GM18868 (cell line): ENCODE measurements around the gene FAM53B.

Experiments used
- ATAC-seq: cut with Tn5 transposase; IDR thresholded peaks from one replicate; pipeline ENCODE4 v1.9.1; 2021; ENCODE audit warnings: mild to moderate bottlenecking, moderate library complexity; ENCODE audit not compliant: unreplicated experiment

The FAM53B gene

DNA sequence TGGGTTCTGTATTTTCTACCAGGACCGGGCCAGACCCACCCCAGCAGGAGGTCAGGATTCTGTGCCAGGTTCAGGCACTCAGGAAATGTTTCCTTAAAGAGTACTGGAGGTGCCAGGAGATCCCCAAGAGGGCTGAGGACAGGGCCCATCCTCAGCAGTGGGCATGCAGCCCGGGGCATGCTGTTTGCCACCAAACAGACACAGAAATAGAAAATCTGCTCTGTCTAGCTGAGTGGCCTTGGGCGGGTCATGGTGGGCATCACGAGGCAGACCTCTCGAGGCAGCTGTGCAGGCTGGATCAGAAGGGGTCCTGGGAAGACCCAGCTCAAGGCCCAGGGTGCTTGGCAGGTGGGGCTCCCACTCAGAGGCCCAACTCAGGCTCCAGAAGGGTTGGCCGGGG, 105.0 kb downstream of the FAM53B start:
- ATAC-seq: no peak

DNA sequence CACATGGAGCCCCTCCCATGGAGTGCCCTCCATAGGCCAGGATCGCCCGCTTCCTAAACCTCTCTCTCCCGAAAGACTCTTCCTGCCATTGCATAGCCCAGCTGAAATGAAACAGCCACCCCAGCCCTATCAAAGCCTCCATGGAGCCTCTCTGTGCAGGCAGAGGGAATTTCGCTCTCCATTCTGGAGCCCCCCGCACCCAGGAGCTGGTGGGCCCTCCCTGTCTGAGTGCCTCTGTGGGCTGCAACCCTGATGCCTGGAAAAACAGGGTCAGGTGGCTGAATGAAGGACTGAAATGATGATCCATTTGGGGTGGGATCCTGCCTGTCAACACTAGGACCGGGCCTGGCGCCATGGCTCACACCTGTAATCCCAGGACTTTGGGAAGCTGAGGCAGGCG, 106.4 kb downstream of the FAM53B start:
- ATAC-seq: no peak

DNA sequence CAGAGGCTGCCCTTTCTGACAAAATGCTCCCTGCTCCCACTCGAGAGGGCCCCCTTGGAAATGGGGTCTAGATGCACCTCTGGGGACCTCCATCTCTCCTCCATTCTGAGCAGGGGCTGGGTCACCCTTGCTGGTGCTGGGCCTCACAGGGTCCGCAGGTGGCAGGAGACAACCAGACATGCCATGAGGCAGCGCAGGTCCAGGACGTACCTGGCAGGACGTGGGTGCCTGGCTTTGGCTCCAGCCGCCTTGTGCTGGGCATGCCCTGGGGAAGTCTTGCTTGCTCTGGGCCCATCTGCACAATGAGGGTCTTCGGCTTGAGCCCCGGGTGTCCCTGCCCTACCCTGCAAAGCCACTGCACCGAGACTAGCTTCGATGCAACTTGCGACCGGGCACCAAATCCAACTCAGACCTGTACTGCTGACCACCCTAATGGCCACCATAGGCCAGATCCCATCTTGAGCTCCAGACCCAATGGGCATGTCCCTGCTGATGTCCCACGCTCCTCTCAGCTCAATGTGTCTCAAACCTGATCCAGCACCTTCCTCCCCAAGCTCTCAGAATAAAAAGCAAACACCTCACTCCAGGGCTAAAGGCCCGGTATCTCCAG, 107.0 kb downstream of the FAM53B start:
- ATAC-seq: no peak

DNA sequence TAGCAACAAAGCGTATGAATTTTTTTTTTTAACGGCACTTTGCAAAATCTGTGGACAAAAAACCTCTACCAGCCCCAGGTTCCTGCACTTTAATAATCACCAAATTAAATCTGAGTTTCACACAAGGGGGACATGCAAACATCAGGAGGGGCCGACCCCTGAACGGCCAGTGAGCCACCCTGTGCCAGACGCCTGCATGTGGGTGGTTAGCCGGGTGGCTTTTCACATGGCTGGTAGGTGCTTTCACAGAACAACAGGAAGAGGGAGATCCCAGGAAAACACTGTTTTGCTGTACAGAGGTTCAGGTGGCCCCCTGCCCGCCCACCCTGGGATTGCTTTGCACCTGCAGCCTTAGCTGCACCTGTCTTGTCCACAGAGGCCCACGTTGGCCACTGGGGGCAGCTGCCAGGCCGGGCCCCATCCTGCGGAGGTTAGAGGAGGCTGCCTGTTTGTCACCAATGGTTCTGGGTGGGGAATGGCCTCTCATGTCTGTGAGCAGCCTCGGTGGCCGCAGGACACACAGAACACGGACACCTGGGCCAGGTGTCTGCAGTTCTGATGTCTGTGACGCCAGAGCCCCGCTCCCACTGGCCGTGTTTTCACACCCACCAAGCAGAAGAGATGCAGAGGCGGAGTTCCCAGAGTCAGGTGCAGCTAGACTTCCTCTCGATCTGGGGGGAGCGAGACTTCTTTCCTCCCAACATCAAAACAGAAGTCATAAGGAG, 107.7 kb downstream of the FAM53B start:
- no peak for ATAC-seq

DNA sequence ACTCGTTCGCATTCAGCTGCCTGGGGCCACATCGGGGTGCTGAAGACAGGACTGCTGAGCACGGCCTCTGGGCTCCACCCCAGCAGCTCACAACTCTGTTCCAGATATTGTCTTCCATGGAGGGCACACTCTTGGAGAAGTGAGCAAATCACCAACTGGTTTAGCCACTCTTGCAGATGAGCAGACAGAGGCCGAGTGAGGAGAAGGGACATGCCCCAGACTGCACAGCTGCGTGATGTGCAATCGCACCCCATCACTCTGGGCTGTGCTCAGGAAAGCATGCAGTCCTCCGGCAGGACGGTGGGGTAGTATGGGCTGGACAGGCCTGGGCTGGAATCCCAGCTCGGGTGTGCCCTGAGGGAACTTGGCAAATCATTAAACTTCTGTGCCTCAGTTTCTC, 111.6 kb downstream of the FAM53B start:
- ATAC-seq: no peak

DNA sequence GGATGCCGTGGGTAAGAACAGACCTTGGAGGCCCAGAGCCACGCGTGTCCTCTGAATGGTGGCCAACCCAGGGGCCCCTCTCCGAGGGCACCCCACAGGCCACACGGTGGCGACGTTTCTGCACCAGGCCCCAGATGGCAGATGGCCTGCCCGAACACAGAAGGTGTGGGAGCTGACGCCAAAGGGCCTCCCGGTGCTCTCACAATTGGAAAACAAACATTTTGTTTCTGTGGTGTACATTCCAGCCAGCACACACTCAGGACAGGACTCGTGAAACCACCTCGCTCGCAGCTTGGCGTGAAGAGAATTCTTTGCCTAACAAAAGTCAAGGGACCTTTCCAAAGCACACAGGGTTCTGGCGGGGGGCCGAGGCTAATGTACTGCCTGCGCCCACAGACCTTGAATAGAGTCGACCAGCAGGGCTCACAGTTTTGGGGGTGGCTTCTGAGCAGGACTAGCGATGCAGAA, 112.1 kb downstream of the FAM53B start:
- ATAC-seq: no peak

DNA sequence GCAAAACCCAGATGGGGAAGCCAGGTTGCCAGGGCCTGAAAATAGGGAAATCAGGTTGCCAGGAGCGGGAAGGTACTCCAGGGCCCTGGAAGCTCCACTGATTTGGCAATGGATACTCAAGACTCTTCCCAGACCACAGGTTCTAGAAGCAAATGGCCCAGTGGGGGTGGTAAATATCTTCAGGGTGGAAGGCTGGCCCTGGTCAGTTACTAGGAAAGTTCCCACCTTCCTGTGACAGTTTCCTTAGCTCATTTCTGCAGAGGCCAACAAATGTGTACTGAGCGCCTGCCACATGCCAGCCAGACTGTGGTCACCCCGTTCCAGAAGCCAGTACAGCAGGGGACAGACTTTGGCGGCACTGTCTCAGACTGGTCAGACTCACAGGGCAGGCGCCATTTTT, 113.6 kb downstream of the FAM53B start:
- ATAC-seq: no peak

DNA sequence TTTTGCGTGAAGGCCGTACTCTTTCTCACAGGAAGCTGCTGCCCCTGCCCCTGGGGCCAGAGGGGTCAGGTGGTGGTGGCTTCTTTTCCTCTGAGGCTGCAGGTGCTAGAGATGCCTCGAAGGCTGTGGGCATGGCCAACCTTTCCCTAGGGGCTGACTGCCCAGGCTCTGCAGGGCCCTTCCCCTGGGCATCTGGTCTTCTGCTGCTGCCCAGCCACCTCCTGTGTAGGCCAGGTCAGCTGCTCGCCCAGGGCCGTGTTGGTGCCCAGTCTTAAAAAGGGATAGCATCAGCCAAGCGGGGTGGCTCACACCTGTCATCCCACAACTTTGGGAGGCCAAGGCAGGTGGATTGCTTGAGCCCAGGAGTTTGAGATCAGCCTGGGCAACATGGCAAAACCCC, 114.3 kb downstream of the FAM53B start:
- no peak for ATAC-seq

DNA sequence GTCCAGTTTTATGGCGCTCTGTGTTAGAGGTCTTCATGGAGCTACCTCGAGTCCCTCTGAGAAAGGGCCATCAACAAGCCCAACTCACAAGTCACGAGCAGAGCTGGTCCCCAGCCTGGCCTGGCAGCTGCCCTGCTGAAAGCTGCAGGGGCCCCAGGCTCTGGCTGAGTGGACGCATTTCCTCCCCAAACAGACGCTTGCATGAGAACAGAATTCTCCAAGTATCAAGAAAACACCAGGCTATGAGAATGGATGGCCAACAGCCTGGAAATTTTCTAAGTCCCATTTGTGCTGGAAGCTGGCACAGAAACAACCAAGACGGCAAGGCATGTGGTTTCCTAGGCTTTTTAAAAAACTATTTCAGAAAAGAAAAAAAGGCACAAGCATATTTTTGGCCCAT, 114.8 kb downstream of the FAM53B start:
- no peak for ATAC-seq

DNA sequence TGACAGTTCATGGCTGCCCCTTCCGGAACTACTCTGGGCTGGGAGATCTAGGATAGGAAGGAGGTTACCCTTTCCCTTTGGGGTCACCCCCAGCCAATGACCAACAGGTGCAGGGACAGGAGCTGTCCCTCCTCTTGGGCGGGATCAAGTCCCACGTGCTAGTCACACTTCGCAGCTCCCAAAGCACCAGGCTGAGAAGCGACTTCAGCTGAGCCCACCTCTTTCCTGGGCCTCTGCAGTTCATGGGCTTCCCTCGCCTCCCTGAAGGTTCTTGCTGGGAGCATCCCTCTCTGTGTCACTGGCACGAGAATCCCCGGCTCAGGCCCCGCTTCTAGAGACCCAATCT, 115.5 kb downstream of the FAM53B start:
- ATAC-seq: no peak

DNA sequence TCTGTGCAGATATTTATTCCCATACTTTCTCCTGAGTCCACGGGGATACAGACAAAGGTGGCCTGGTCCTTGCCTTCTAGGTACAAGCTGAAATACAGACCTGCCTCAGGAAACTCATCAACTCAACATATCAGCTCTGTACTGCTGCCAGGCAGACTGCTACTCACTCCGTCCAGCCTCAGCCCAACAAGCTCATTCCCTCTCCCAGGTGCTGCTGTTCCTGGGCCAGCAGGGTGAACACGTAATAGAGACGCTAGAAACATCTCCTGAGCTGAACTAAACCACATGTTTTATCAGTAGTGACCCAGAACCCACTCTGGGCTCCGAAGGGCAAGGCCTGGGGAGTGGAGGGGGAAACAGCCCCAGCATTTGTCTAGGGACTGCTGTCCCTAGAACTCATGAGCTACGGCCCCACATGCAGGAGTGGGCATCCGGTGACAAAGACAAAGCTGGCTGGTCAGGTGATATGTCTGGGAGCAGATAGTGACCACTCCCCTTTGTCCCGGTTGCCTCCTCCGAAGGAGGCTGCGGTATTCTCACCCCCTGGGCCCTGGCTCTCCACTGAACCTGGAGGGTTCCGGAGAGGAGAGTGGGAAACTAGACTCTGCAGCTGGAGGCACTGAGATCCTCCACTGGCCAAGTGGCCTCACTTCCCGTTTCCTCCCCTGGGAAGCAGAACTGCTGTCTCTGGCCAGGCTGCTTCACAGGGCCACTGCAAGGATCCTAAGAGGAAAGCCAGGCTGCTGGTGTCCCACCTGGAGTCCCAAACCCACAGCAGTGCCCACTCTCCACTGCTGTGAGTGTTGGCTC, 116.1 kb downstream of the FAM53B start:
- ATAC-seq: no peak

DNA sequence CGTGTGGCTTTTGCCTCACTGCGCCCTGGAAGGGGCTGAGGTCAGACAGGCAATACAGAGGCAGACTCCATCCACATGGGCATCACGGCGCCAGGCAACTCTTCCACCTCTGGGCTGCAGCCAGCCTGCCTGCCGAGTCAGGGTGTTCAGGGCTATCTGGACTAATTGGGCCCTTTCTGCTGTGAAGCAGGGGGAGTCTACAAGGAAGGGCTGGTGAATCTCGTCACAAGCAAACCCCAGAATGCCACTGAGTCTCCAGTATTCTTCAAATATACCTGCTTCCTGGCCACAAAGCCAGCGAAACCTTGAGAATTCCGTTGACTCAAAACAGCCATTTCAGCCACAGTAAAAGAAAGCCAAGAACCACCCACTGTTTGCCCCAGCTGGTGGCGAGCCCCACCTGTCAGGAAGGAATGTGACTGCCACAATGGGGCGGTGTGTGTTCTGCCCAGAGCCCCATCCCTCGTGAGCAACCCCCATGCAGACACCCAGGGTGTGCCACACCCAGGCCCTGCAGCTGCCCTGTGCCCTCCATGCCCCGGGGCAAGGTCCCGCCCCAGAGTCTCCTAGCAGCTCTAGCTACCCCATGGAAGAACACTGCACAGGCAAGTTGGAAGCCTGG, 117.3 kb downstream of the FAM53B start:
- ATAC-seq: peak; percentile 70

DNA sequence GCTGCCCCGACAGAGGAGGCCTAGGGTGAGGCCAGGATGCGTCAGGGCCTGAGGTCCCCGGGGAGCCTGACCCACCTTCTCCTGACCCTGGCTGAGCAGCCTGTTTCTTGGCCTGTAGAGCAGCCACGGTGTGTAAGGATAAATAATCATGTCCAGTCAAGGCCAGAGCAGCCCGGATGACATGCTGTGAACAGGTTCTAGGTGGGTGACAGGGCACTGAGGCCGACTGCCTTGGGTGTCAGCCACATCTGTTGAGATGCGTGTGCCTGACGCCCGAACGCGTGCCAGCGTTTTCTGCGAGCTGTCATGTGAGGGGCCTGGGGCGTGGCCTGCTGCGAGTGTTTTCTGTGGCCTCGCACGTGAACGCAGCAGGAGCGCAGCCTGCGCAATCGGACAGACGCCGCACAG, 118.3 kb downstream of the FAM53B start:
- ATAC-seq: no peak

DNA sequence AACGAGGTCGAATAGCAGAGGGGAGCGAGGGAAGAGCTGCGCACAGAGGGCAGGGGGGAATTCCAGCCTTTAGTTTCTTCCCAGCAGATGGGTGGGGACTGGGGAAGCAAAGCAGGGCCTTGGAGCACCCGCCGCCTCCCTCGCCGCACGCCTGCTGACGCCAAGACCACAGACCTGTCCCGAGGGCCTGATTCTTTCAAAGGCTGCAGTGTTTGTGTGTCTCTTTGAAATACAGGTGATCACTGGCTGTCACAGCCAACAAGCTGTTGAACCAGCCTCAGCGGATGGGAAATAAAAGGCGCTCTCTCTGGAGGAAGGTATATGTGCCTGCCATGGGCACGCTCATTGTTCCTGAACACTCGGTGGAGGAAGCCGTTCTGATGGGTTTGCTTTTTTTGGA, 119.3 kb downstream of the FAM53B start:
- no peak for ATAC-seq

DNA sequence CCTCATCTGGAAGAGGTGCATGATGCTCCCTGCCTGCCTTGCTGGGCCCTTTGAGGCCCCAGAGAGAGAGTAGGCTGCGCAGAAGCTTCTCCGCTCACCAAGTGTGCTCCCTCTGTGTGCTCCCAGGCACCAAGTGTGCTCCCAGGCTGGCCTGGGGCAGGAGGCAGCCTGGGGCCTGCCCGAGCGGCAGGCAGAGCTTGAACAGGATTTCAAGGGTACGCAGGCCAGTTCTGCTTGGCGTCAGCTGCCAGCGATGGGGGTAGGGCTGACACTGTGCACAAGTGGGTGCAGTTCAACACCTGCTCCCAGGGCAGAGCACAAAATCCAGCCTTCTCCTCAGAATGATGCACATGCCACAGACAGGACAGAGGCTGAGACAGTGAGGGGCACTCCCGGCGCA, 119.7 kb downstream of the FAM53B start:
- no peak for ATAC-seq

DNA sequence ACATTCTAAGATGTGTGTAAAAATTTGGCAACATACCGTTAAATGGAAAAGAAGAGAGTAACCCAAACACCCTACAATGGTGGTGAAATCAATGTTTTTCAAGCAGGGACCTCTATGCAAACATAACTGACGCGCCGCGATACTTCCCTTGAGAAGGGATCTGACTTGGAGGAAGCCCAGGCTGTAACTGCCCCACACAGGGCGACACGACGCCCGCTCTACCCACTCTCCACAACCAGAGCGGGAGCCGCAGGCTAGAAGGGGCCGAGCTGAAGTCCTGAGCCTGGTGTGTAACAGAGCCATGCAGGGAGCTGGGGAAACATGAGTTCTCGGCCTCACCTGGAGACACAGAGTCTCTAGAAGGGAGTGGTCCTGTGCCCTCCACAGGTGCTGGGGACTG, 120.2 kb downstream of the FAM53B start:
- no peak for ATAC-seq

DNA sequence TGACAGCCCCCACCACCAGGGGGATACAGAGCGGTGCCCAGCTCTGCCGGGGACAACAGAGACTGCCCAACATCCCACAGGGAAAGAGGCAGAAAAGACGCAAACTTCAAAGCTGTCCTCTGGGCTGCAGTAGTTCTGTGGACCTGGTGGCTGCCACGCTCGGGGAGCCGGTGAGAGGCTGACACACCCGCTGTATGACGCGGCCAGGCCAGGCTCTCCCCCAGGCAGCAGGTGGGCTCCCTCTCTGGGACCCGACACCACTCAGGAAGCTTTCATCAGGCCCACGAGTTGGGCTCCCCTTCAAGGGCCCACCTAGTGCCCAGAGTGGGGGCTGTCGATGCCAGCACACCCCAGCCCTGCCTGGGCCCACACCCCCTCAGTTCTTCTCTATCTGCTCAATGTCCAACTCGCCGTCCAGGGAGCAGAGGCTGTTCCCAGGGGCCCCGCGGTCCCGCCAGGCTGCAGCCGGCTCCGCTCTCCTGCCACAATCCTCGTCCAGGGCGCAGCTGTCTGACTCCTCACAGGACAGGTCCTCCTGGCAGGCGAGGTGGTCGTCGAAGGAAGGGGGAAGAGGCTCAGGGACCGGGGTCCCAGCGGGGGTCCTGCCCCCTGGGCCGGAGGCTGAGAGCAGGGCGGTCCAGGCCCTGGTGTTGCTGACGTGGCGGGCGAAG, 121.2 kb downstream of the FAM53B start:
- ATAC-seq: no peak

DNA sequence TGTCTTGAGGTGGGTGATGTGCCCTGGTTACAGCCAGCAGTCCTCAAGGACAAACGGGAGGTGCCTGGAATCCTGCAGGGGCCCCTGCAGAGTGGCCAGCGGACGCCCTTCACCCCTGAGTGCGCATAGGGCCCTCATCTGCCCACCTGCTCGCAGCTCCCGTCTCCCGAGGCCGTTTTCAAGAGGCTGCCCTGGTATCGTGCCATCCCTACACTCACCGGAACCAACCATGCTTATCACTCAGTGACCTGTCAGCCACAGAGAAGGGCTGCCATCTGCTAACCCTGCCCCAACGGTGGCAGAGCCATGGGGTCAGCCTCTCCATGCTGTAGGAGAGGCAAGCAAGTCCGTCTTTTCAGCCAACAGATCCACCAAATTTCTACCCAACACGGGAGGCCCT, 122.0 kb downstream of the FAM53B start:
- no peak for ATAC-seq

DNA sequence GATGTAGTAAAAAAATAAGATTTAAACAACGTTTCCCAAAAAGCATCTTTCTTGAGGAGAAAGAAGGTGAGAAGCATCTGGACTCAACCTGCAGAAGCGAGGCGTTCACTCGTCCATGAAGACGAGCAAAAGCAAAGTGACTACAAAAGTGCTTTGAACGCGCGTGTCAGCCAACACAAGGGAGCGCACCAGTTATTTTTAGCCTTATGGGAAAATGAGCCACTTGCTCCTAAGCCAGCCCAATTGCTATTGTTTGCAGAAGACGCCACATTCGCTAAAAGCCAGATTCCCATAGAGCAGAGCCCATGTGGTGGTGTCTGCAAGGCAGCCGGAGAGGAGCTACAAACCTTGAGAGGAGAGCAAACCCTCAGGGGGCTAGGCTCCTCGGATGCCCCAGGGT, 122.5 kb downstream of the FAM53B start:
- no peak for ATAC-seq

DNA sequence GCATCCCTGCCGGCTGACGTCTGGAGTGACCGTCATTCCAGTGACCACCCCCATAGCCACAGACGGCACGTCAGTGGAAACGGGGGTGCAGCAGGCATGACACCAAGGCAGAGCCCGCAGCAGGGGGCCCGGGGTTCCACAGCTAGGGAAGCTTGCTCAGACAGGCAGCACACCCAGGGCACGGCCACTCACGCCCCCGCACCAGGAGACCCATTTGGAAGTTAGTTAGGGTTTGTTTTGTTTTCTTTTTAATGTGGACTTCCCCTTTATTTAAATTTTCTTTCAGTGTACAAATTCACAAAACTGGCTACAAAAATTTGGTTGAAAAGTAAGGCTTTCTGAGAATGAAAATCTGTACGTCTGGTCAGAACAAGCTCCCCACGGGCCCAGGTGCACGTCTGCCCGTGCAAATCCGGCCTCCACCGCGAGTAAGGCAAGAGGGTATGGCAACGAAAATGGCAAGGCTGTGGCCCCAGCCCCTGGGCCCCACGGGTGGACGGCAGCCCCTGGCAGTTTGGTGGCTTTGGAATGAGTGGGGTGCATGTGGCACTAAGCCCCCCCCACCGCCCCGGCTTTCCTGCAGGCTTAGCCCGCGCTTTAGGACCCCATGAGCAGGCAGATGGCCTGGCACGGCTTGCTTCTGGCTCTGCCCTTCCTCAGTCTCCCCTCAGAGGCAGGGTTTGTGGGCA, 124.2 kb downstream of the FAM53B start:
- no peak for ATAC-seq

DNA sequence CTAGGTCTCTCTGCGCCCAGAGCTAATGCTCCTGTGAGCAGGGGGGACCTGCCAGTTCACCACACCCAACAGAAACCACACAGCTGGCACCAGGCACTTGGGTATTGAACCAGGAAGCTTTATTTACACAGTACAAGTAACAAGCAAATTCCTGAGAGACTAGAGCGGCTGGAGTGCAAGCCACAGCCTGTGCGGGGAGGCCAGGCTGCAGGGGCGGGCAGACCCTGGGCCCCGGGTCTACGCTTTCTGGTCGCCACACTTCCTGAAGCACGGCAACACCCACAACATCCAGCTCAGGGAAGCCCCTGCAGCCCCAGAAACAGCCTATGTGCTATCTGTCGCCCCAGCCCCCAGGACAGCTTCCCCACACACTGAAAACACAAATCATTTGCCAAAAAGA, 125.0 kb downstream of the FAM53B start:
- peak; percentile 54 for ATAC-seq
